H9 (cell line): ENCODE measurements around the gene GLS. TPM values are rescaled to one million over a fixed set of nuclear protein-coding genes. Genes with fewer than 3 reads are reported as not detected.

Source experiments
- DNase-seq: peaks from one replicate; pipeline ENCODE4 v3.0.0-alpha.2; 2017
- H2AFZ ChIP-seq: one replicate; pipeline ENCODE4 v1.6.1; 2013; ENCODE audit warnings: mild to moderate bottlenecking, low read length, control low read depth, moderate library complexity
- H2AK5ac ChIP-seq: 2 replicates; pipeline ENCODE4 v1.6.1; 2013; ENCODE audit warnings: low read length, control low read depth, mixed read lengths; ENCODE audit not compliant: insufficient read length
- H2BK120ac ChIP-seq: one replicate; pipeline ENCODE4 v1.6.1; 2013; ENCODE audit warnings: low read depth, mild to moderate bottlenecking, low read length, control low read depth, inconsistent platforms; ENCODE audit not compliant: poor library complexity, severe bottlenecking
- H2BK12ac ChIP-seq: 2 replicates; pipeline ENCODE4 v1.6.1; 2013; ENCODE audit warnings: low read length, control low read depth, mixed read lengths, low read depth; ENCODE audit not compliant: insufficient read length
- H2BK15ac ChIP-seq: 2 replicates; pipeline ENCODE4 v1.6.1; 2013; ENCODE audit warnings: low read depth, low read length, control low read depth
- H2BK20ac ChIP-seq: one replicate; pipeline ENCODE4 v1.6.1; 2013; ENCODE audit warnings: low read depth, mild to moderate bottlenecking, low read length, control low read depth, inconsistent platforms; ENCODE audit not compliant: poor library complexity, severe bottlenecking
- H2BK5ac ChIP-seq: 2 replicates; pipeline ENCODE4 v1.6.1; 2013; ENCODE audit warnings: low read length, control low read depth, mixed read lengths; ENCODE audit not compliant: insufficient read length
- H3K14ac ChIP-seq: 2 replicates; pipeline ENCODE4 v1.6.1; 2013; ENCODE audit warnings: low read length, control low read depth; ENCODE audit not compliant: insufficient read depth
- H3K18ac ChIP-seq: 2 replicates; pipeline ENCODE4 v1.6.1; 2013; ENCODE audit warnings: low read depth, mild to moderate bottlenecking, mixed read lengths, low read length, control low read depth; ENCODE audit not compliant: insufficient read length
- H3K23ac ChIP-seq: 2 replicates; pipeline ENCODE4 v1.6.1; 2013; ENCODE audit warnings: low read length, control low read depth, mixed read lengths, low read depth; ENCODE audit not compliant: insufficient read length
- H3K23me2 ChIP-seq: 2 replicates; pipeline ENCODE4 v1.6.1; 2013; ENCODE audit warnings: low read depth, mild to moderate bottlenecking, mixed read lengths, low read length, control low read depth; ENCODE audit not compliant: insufficient read length, poor library complexity, severe bottlenecking
- H3K27ac ChIP-seq: 2 replicates; pipeline ENCODE4 v1.5.1; 2013; ENCODE audit warnings: low read length, control low read depth, mixed read lengths, low read depth; ENCODE audit not compliant: insufficient read length
- H3K27me3 ChIP-seq: 2 replicates; pipeline ENCODE4 v1.6.1; 2013; ENCODE audit warnings: low read length, control low read depth, inconsistent platforms; ENCODE audit not compliant: insufficient read depth
- H3K4ac ChIP-seq: 2 replicates; pipeline ENCODE4 v1.6.1; 2013; ENCODE audit warnings: low read depth, mild to moderate bottlenecking, control low read depth, inconsistent platforms, low read length, moderate library complexity
- H3K4me1 ChIP-seq: 2 replicates; pipeline ENCODE4 v1.6.1; 2013; ENCODE audit warnings: low read length, control low read depth, inconsistent platforms; ENCODE audit not compliant: insufficient read depth
- H3K4me2 ChIP-seq: 2 replicates; pipeline ENCODE4 v1.6.1; 2013; ENCODE audit warnings: low read length, control low read depth, mixed read lengths; ENCODE audit not compliant: insufficient read length, insufficient read depth
- H3K56ac ChIP-seq: 2 replicates; pipeline ENCODE4 v1.6.1; 2013; ENCODE audit warnings: low read depth, mild to moderate bottlenecking, mixed read lengths, low read length, control low read depth; ENCODE audit not compliant: insufficient read length
- H3K79me1 ChIP-seq: 2 replicates; pipeline ENCODE4 v1.6.1; 2013; ENCODE audit warnings: low read depth, mild to moderate bottlenecking, moderate library complexity, low read length, control low read depth, inconsistent platforms; ENCODE audit not compliant: insufficient read depth, poor library complexity, severe bottlenecking
- H3K79me2 ChIP-seq: 2 replicates; pipeline ENCODE4 v1.6.1; 2013; ENCODE audit warnings: low read length, control low read depth, inconsistent platforms; ENCODE audit not compliant: insufficient read depth
- H3K9ac ChIP-seq: 2 replicates; pipeline ENCODE4 v1.6.1; 2013; ENCODE audit warnings: low read length, control low read depth, mixed read lengths; ENCODE audit not compliant: insufficient read length; ENCODE audit errors: extremely low read depth
- H3K9me3 ChIP-seq: one replicate; pipeline ENCODE4 v1.6.1; 2013; ENCODE audit warnings: low read depth, low read length, inconsistent platforms; ENCODE audit not compliant: control insufficient read depth
- H3T11ph ChIP-seq: one replicate; pipeline ENCODE4 v1.6.1; 2013; ENCODE audit warnings: mild to moderate bottlenecking, low read length, control low read depth, inconsistent platforms
- H4K20me1 ChIP-seq: one replicate; pipeline ENCODE4 v1.6.1; 2013; ENCODE audit not compliant: control insufficient read depth, insufficient read length, insufficient read depth
- H4K5ac ChIP-seq: 2 replicates; pipeline ENCODE4 v1.6.1; 2013; ENCODE audit warnings: low read depth, mild to moderate bottlenecking, mixed read lengths, low read length, control low read depth; ENCODE audit not compliant: insufficient read length
- H4K8ac ChIP-seq: replicated peaks from 2 replicates; pipeline ENCODE4 v1.6.1; 2013; ENCODE audit warnings: low read length, control low read depth, mixed read lengths, low read depth; ENCODE audit not compliant: insufficient read length
- H4K91ac ChIP-seq: 2 replicates; pipeline ENCODE4 v1.6.1; 2013; ENCODE audit warnings: low read depth, mild to moderate bottlenecking, moderate library complexity, mixed read lengths, low read length, control low read depth; ENCODE audit not compliant: insufficient read length
- H3K27ac Mint-ChIP-seq, 3 experiments: 2 replicates in 2 of 3; 3 replicates in 1 of 3; pipeline ENCODE4 v1.8.0; 2020 to 2021; ENCODE audit warnings: mixed read lengths in 3 of 3, mild to moderate bottlenecking in 1 of 3, moderate library complexity in 1 of 3
- H3K27me3 Mint-ChIP-seq: 2 replicates; pipeline ENCODE4 v1.8.0; 2021; ENCODE audit warnings: low read depth, mild to moderate bottlenecking, moderate library complexity, mixed read lengths
- H3K36me3 Mint-ChIP-seq, 3 experiments: 2 replicates in 2 of 3; 3 replicates in 1 of 3; pipeline ENCODE4 v1.8.0; 2020 to 2021; ENCODE audit warnings: low read depth in 3 of 3, mixed read lengths in 3 of 3; ENCODE audit not compliant: insufficient read depth in 1 of 3
- H3K4me1 Mint-ChIP-seq, 2 experiments: 2 replicates each; pipeline ENCODE4 v1.8.0; 2020; ENCODE audit warnings: mixed read lengths in 2 of 2
- H3K4me3 Mint-ChIP-seq, 2 experiments: 2 replicates in 1 of 2; 3 replicates in 1 of 2; pipeline ENCODE4 v1.8.0; 2020 to 2021; ENCODE audit warnings: mild to moderate bottlenecking in 2 of 2, mixed read lengths in 2 of 2, moderate library complexity in 1 of 2
- H3K9me3 Mint-ChIP-seq, 2 experiments: 2 replicates in 1 of 2; 3 replicates in 1 of 2; pipeline ENCODE4 v1.8.0; 2020; ENCODE audit warnings: mild to moderate bottlenecking in 2 of 2, mixed read lengths in 2 of 2, moderate library complexity in 1 of 2
- CTCF ChIP-seq: fragments of 200-600 bp; sonication (generic); conservative IDR thresholded peaks from 3 replicates; pipeline ENCODE4 v1.8.0; 2021; ENCODE audit warnings: antibody characterized with exemption, mild to moderate bottlenecking
- WGBS: extraction: QIAGEN DNeasy Blood & Tissue Kit; methylation state at CpG from one replicate; pipeline ENCODE4 v1.1.7; 2013; ENCODE audit warnings: missing lambda C conversion rate, low lambda C conversion rate, mixed read lengths; ENCODE audit not compliant: insufficient read length; ENCODE audit errors: extremely low coverage; 5-methylcytosine and 5-hydroxymethylcytosine counted together
- total RNA-seq: library from RNA; stranded (reverse); gene quantifications from 2 replicates; pipeline ENCODE4 v1.2.1, GENCODE V29; 2021

GLS gene
- total RNA-seq, 1 experiment from 2014 or later = 69.3 TPM

GRCh38 chr2:190987116-190987515, 106.5 kb downstream of the GLS start:
- Histone ChIP-seq H3K27ac (no peak overlapping the region), H2AK5ac (no peak overlapping the region), H3K23me2 (no peaks in the 10 kb centered on the region), H3K4ac (no peak overlapping the region), H4K5ac (no peak overlapping the region), H2AFZ (no peak overlapping the region), H3K79me1 (no peaks in the 10 kb centered on the region), H3K4me2 (no peak overlapping the region), H2BK120ac (no peak overlapping the region), H3K14ac (no peak overlapping the region), H2BK15ac (no peak overlapping the region), H3K9me3 (no peaks in the 10 kb centered on the region), H4K91ac (no peak overlapping the region), H2BK12ac (no peak overlapping the region), H3T11ph (no peak overlapping the region), H2BK20ac (no peak overlapping the region), H3K79me2 (no peaks in the 10 kb centered on the region), H3K9ac (no peak overlapping the region), H3K4me1 (no peaks in the 10 kb centered on the region), H4K8ac (no peak overlapping the region), H3K18ac (no peak overlapping the region), H4K20me1 (no peaks in the 10 kb centered on the region), H3K23ac (no peak overlapping the region), H3K27me3 (no peaks in the 10 kb centered on the region), H3K56ac (no peak overlapping the region), H2BK5ac (no peak overlapping the region)
- no CpG with 5 or more reads among the region's 1 CpG for WGBS
- no peak overlapping the region for H3K4me3 Mint-ChIP-seq
- TF ChIP-seq CTCF = no peak
- no peaks in the 10 kb centered on the region for H3K4me1 Mint-ChIP-seq
- H3K27me3 Mint-ChIP-seq = no peaks in the 10 kb centered on the region
- no peaks in the 10 kb centered on the region for H3K9me3 Mint-ChIP-seq
- no peak for DNase-seq
- H3K36me3 Mint-ChIP-seq = peaks cover 61 to 95% (median 86%) of the 10 kb centered on the region in 3 experiments
- no peak overlapping the region for H3K27ac Mint-ChIP-seq
